ENCODE results near the gene SLIT3. TPM values are rescaled to one million over a fixed set of nuclear protein-coding genes. Genes with fewer than 3 reads are reported as not detected.

The SLIT3 gene
- total and polyA plus RNA-seq, 2 donors (not counting 3 experiments of a cell fraction or from before 2014, with no cell fraction given), result 0.90 to 1.0 TPM

DNA sequence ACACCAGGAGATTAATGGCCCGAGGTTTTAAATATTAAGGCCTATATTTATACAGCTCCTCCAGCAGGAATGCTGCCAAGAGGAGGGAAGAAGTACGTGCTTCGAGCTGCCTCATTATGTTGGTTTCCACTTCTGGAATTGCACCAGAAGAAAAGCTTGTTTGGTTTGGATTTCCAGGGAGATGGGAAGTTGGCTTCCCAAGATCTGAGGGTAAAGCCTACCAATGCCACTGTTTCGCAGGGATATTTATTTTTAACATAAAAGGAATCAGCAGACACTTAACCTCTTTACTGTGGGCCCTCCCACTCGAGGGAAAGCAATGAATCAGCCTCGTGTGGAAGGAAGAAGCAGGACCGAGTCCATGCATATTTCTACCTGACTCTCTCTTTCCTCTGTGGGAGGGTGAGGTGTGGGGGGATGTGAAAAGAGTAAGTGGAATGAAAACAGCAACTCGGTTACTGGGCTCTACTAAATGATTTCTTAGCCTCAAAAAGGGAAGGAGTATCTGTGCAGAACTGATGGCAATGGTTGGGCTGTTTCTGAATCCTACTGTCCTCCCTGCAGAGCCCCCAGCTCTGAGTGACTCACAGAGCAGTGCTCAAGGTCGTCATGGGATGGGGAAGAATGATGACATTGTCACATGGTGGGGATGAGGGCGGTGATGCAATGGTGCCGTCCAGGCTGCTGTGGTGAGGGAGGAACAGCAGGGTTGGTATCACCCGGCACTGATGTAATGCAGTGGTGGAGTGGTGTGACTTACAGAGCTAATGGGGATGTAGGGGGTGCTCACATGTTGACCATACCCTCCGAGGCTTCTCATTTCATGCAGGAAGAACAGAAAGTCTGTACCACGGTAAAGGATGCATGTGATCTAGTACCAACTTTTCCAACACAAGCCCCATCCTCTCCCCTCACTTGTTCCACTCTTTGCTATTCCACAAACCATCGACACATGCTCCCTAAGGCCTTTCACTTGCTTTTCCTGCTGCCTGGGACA lies 506.8 kb downstream of the SLIT3 start:
- Histone ChIP-seq H3K36me3 (ENCODE audit: control insufficient read depth in 2 of 2, extremely low read depth in 1 of 2, insufficient read depth in 2 of 2, low read length in 2 of 2) (no peaks in the 10 kb centered on the region), H3K9me1 (replicated peaks; ENCODE audit: control insufficient read depth, extremely low read depth, insufficient read depth, low read length) (no peaks in the 10 kb centered on the region), H3K4me1 (ENCODE audit: control insufficient read depth, extremely low read depth, insufficient read depth, low read length) (no peaks in the 10 kb centered on the region), H3K79me2 (ENCODE audit: control insufficient read depth, insufficient read depth, low read length) (no peaks in the 10 kb centered on the region), H3K4me3 (replicated peaks in 1 of 3; ENCODE audit: insufficient read depth in 1 of 3, low read depth in 1 of 3, low read length in 3 of 3) (no peak overlapping the region), H3K9ac (replicated peaks; ENCODE audit: extremely low read depth, insufficient read depth, low read length) (no peak overlapping the region), H2AFZ (ENCODE audit: low read depth, low read length) (no peak overlapping the region), H3K9me3 (replicated peaks; ENCODE audit: control insufficient read depth, insufficient read depth, low read length) (no peaks in the 10 kb centered on the region), H3K27ac (ENCODE audit: insufficient read depth, low read depth, low read length) (no peak overlapping the region), H3K27me3 (ENCODE audit: control insufficient read depth in 2 of 2, insufficient read depth in 2 of 2, low read length in 2 of 2) (no peaks in the 10 kb centered on the region), H3K4me2 (ENCODE audit: insufficient read depth, low read length) (no peak overlapping the region), H4K20me1 (replicated peaks; ENCODE audit: control insufficient read depth, extremely low read depth, insufficient read depth, low read length) (no peaks in the 10 kb centered on the region)
- intact Hi-C loops (cut with micrococcal nuclease), result no loop called here
- dilution Hi-C loops (cut with MboI; ENCODE audit: extremely low pct_ligation_motif_present, low sequenced_read_pairs), result no loop called here
- ChIA-PET POLR2A (no interaction called here), CTCF (no interaction called here)
- DNase-seq (ENCODE audit: low read depth, low spot score) (peak; percentile 4), FAIRE-seq (no peak)
- no TSS peak for BruUV-seq (replicated peaks)
- TF ChIP-seq JUN (IDR thresholded peaks at IDR 0.05; ENCODE audit: borderline replicate concordance, insufficient read depth, insufficient read length, low read depth) (no peak), EZH2 (IDR thresholded peaks at IDR 0.05; ENCODE audit: borderline replicate concordance, low read depth, low read length, severe bottlenecking) (no peak), POLR2A (IDR thresholded peaks at IDR 0.05; ENCODE audit: low read depth, low read length) (no peak), FOS (IDR thresholded peaks at IDR 0.05; ENCODE audit: borderline replicate concordance, insufficient read depth, low read length) (no peak)
- TF ChIP-seq, protein P1, sequence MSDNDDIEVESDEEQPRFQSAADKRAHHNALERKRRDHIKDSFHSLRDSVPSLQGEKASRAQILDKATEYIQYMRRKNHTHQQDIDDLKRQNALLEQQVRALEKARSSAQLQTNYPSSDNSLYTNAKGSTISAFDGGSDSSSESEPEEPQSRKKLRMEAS (IDR thresholded peaks at IDR 0.05; ENCODE audit: insufficient read depth, insufficient read length), result no peak
- TF ChIP-seq, protein P2, sequence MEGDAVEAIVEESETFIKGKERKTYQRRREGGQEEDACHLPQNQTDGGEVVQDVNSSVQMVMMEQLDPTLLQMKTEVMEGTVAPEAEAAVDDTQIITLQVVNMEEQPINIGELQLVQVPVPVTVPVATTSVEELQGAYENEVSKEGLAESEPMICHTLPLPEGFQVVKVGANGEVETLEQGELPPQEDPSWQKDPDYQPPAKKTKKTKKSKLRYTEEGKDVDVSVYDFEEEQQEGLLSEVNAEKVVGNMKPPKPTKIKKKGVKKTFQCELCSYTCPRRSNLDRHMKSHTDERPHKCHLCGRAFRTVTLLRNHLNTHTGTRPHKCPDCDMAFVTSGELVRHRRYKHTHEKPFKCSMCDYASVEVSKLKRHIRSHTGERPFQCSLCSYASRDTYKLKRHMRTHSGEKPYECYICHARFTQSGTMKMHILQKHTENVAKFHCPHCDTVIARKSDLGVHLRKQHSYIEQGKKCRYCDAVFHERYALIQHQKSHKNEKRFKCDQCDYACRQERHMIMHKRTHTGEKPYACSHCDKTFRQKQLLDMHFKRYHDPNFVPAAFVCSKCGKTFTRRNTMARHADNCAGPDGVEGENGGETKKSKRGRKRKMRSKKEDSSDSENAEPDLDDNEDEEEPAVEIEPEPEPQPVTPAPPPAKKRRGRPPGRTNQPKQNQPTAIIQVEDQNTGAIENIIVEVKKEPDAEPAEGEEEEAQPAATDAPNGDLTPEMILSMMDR (IDR thresholded peaks at IDR 0.05; ENCODE audit: extremely low read depth in 1 of 2, insufficient read depth in 1 of 2, low read depth in 1 of 2, low read length in 2 of 2), result no peak
